ENCODE measurements around the gene NTNG2.

The NTNG2 gene

DNA sequence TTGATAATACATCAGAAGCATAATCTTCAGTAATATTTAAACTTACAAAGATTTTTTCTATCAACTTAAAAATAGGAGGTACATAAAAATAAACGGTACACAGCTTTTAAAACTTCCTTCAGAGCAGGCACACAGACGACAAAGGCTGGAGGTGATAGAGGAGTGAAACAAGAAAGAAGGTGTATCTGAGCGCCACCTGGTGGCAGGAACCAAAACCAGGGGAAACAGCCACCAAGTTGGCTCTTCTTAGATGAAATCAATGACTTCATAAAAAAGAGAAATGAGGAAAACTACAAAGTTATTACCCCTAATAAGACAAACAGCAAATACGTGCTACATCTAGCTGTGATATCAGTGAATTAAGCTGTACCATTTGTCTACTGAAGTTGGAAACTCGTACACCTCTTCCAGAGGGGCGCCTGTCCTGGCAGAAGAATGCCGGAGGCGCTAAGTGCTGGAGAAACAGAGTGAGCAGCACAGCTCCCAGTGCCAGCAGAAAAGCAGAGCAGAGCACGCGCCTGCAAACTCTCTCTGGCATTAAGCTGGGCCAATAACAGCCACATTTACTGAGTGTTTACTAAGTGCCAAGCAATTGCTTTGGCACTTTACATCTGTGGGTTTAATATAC, 107.0 kb downstream of the NTNG2 start:
- peak; percentile 69 to 75 for DNase-seq

- DNase-seq = peak; percentile 34 to 51
These were observed 108.1 kb downstream of the NTNG2 start for GRCh38 chr9:132269704-132270516.

GRCh38 chr9:132274861-132275260, 113.0 kb downstream of the NTNG2 start:
- DNase-seq = no peak

GRCh38 chr9:132283165-132283564, 121.3 kb downstream of the NTNG2 start:
- no peak for DNase-seq

DNA sequence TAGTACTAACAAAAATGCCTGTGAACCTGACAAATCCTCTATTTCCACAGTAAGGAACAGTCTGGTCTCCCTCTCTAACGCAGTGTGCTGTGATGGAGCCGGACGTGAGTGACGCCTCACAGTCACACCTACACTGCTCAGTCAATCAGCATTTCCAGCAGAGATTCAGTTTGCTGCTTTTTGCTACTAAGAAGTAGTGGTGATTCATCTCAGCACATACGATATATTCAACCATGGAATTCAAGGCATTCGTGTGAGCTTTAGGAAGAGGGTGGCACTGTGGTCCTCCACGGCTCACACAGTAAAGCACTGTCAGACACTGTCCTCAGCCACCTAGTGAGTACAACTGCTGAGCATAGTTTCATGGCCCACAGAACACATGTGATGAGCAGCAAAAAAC, 122.0 kb downstream of the NTNG2 start:
- DNase-seq = no peak

- no peak for DNase-seq
These were observed 125.5 kb downstream of the NTNG2 start for GRCh38 chr9:132287256-132287760.

GRCh38 chr9:132288361-132288760, 126.5 kb downstream of the NTNG2 start:
- DNase-seq = no peak

DNA sequence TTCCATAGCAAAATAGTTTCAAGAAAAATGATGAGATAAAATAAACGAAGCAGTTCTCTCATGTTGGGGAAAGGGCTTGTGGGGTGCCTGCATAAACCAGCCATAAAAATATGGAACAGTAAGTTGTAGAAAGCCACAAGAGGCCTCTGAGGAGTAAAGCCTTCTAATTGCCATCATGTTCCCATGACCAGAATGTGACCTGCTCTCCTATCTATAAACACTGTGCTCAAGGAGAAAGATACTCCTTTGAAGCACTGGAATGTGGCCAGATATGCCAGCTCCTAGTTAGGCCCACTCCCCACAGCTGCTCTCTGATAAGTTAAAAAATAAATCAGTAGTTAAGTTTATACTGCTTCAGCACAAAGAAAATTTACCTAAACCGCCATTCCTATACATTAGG, 127.1 kb downstream of the NTNG2 start:
- DNase-seq = no peak

DNA sequence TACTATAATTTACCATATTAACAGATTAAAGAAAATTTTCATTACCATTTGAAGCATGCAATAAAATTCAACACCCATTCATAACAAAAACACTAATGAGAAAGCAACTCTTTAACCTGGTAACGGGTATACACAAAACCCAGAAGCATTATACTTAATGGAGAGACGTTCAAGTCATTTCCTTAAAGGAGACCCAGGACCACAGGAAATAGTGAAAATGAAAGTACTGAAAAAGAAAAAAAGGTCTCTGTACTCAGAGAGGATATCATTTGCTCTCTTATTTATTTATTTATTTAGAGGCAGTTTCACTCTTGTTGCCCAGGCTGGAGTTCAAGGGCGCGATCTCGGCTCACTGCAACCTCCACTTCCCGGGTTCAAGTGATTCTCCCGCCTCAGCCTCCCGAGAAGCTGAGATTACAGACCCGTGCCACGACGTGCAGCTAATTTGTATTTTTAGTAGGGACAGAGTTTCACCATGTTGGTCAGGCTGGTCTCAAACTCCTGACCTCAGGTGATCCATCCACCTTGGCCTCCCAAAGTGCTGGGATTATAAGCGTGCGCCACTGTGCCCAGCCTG, 131.4 kb downstream of the NTNG2 start:
- no peak for DNase-seq

All from stimulated activated CD4-positive, alpha-beta T cell treated with anti-CD3 and anti-CD28 coated beads, Interleukin-2, amount 100 ng/mL, for 24 hours (primary cell).